Transverse colon (tissue), 4 donors: ENCODE results near the gene TUT7. TPM values are rescaled to one million over a fixed set of nuclear protein-coding genes. Genes with fewer than 3 reads are reported as not detected.

Experiments
- DNase-seq: peaks from one replicate; pipeline ENCODE4 v3.0.0-alpha.2; 2019
- H3K27ac ChIP-seq, 4 donors: fragments of 200-600 bp; sonication (generic); 2 replicates each; pipeline ENCODE4 v1.5.1; 2016 to 2018; ENCODE audit warnings: inconsistent platforms in 4 of 4
- H3K27me3 ChIP-seq: fragments of 200-600 bp; sonication (generic); 2 replicates; pipeline ENCODE4 v1.5.1; 2017; ENCODE audit warnings: inconsistent platforms
- H3K36me3 ChIP-seq, 4 donors: fragments of 200-600 bp; sonication (generic); 2 replicates each; pipeline ENCODE4 v1.5.1; 2017 to 2019; ENCODE audit warnings: inconsistent platforms in 4 of 4
- H3K4me1 ChIP-seq, 4 donors: fragments of 200-600 bp; sonication (generic); 2 replicates each; pipeline ENCODE4 v1.5.1; 2017 to 2020; ENCODE audit warnings: inconsistent platforms in 4 of 4
- H3K4me3 ChIP-seq, 4 donors: fragments of 200-600 bp; sonication (generic); 1 replicate in 1 of 4; 2 replicates in 3 of 4; pipeline versions ENCODE4 v1.5.1 to v1.6.1; 2017 to 2019; ENCODE audit warnings: inconsistent platforms in 4 of 4
- H3K9me3 ChIP-seq, 2 donors: fragments of 200-600 bp; sonication (generic); 2 replicates each; pipeline ENCODE4 v1.5.1; 2017 to 2019; ENCODE audit warnings: inconsistent platforms in 2 of 2
- EP300 ChIP-seq: sonication (generic); formaldehyde crosslinking; IDR thresholded peaks from one replicate; pipeline ENCODE4 v1.6.1; 2017; ENCODE audit warnings: antibody characterized with exemption, low read depth
- POLR2A ChIP-seq: fragments of 450-650 bp; IDR thresholded peaks from one replicate; pipeline ENCODE4 v1.6.1; 2016; ENCODE audit warnings: antibody characterized with exemption, mild to moderate bottlenecking, moderate library complexity
- POLR2AphosphoS5 ChIP-seq, 3 donors: sonication (generic); formaldehyde crosslinking; IDR thresholded peaks; one replicate each; pipeline ENCODE4 v1.6.1; 2016; ENCODE audit warnings: antibody characterized with exemption in 3 of 3
- WGBS, 2 donors: methylation state at CpG; one replicate each; pipeline ENCODE4 v1.1.5; 2018; ENCODE audit warnings: low coverage in 1 of 2; 5-methylcytosine and 5-hydroxymethylcytosine counted together
- in situ Hi-C, 4 donors: fragments of 200-750 bp; cut with MboI; loops; one replicate each; pipeline versions ENCODE4 v1.15.0 to v1.15.1; 2017; ENCODE audit warnings: low sequenced_read_pairs in 3 of 4, low pct_ligation_motif_present in 1 of 4, low pct_unique_long_range_greater_than_20kb in 1 of 4
- intact Hi-C: fragments of 100-400 bp; cut with DNase I; formaldehyde crosslinking; loops from one replicate; pipeline ENCODE4 v1.15.1; 2023; ENCODE audit warnings: low total_unique reads
- total RNA-seq, 4 donors: library from RNA; depleted of rRNA; stranded (reverse); fragments of >200 nt; gene quantifications; one replicate each; pipeline ENCODE4 v1.1.0, GENCODE V29; 2016
- TF ChIP-seq, protein P1 (sequence below), 5 experiments: fragments of 200-600 bp in 3 of 5; fragments of 450-650 bp in 2 of 5; sonication (generic) in 3 of 5; IDR thresholded peaks; 1 replicate in 2 of 5; 2 replicates in 3 of 5; pipeline ENCODE4 v1.5.1; 2016 to 2017; ENCODE audit warnings: antibody characterized with exemption in 5 of 5, inconsistent platforms in 3 of 5, mild to moderate bottlenecking in 2 of 5, moderate library complexity in 1 of 5

Gene TUT7
- total RNA-seq, 4 donors from 2014 or later, result 29.5 to 72.9 (median 43.0) TPM

DNA sequence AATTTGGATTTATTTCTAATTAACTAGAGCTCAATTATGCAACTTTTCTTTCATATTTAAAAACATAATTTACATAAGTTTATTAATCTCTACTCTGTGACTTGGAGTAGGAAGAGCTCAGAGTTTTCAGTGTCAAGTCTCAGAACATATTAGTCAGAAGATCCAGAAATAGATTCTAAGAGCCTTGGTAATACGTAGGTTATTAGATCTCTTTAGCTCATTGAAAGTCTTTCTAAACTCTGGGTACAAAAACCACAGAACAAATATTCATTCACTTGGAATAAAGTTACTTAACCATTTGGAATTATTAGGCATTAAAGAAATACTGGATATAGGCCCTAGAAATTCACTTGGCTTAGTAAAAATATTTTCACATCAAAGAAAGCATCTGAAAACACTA is 45.5 kb downstream of the TUT7 start:
- Histone ChIP-seq H3K9me3 (no peaks in the 10 kb centered on the region), H3K36me3 (peaks cover 0 to 81% (median 34%) of the 10 kb centered on the region in 4 donors), H3K4me3 (no peak overlapping the region), H3K27ac (no peak overlapping the region), H3K4me1 (peaks cover 0 to 4% (median 0%) of the 10 kb centered on the region in 4 donors), H3K27me3 (no peaks in the 10 kb centered on the region)
- in situ Hi-C loops, result loop anchor here in 1 of 4 donors (25.0 kb wide), 1 partner anchor 296 kb away; no protein-coding TSS in a partner anchor
- TF ChIP-seq POLR2A, result no peak
- DNase-seq, result no peak
- intact Hi-C loops, result no loop called here
- WGBS, 2 donors, result 67 to 84% methylated on average over 1 of the region's 1 CpG

DNA sequence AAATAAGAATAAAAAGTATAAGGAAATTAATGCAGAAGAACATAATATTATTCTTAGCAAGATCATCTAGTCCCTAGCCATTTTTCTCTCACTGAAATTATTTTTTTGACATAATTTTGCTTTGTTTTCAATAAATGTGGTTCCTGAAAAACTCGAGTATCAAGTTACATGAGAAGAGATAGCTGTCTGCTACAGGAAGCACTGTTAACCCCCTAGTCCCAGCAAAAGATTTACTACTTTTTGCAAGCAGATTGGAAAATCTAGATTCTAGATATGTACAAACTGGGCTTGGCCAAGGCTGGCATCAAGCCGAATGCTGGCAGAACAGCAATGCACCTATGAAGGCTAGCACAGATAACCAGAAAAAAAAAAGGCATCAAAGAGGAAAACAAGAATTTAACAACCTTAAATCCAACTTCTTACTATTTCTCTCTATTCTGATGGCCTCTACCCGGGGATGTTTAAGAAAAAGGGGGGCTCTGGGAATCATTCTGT is 49.9 kb downstream of the TUT7 start:
- H3K36me3 ChIP-seq, result peaks cover 0 to 97% (median 40%) of the 10 kb centered on the region in 4 donors
- intact Hi-C loops, result no loop called here
- in situ Hi-C loops, result loop anchor here in 1 of 4 donors (25.0 kb wide), 1 partner anchor 292 kb away; no protein-coding TSS in a partner anchor

DNA sequence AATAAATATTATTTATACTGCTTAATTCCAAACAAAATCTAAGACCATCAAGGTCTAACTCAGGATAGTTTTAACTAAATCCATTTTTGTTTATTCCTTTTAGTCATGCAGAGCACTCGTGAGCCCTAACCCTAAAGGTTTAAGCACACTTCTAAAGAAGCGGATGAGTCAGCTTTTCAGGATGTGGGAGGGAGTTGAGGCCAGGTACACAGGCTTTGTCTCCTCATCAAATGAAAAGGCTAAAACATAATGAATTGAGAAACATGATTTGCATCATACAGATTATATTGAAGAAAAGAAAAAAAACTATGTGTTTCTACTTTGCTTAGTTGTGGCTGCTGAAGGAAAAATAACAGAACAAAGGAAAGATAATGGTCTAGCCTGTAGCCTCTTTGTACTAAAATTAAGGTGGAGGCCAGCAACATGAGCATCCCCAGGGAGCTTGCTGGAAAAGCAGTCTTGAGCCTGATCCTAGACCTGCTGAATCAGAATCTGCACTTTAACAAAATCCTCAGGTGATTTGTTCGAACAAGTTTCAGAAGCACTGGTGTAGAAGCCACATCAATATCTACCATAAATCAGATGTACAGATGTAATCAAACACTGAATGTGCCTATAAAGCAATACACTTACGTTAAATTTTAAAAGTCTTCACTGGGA is 50.8 kb downstream of the TUT7 start:
- H3K9me3 ChIP-seq, result no peaks in the 10 kb centered on the region
- in situ Hi-C loops (loop anchor here in 1 of 4 donors (25.0 kb wide), 1 partner anchor 291 kb away; no protein-coding TSS in a partner anchor), intact Hi-C loops (no loop called here)
- H3K4me3 ChIP-seq, result no peak overlapping the region
- H3K27ac ChIP-seq, result no peak overlapping the region
- 49 to 75% methylated on average over 4 of the region's 4 CpGs for WGBS, 2 donors
- TF ChIP-seq EP300, result no peak
- TF ChIP-seq, protein P1, sequence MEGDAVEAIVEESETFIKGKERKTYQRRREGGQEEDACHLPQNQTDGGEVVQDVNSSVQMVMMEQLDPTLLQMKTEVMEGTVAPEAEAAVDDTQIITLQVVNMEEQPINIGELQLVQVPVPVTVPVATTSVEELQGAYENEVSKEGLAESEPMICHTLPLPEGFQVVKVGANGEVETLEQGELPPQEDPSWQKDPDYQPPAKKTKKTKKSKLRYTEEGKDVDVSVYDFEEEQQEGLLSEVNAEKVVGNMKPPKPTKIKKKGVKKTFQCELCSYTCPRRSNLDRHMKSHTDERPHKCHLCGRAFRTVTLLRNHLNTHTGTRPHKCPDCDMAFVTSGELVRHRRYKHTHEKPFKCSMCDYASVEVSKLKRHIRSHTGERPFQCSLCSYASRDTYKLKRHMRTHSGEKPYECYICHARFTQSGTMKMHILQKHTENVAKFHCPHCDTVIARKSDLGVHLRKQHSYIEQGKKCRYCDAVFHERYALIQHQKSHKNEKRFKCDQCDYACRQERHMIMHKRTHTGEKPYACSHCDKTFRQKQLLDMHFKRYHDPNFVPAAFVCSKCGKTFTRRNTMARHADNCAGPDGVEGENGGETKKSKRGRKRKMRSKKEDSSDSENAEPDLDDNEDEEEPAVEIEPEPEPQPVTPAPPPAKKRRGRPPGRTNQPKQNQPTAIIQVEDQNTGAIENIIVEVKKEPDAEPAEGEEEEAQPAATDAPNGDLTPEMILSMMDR (IDR thresholded peaks at IDR 0.05), result no peak
- no peak for TF ChIP-seq POLR2AphosphoS5 (IDR thresholded peaks at IDR 0.05)
- peaks cover 0 to 4% (median 0%) of the 10 kb centered on the region in 4 donors for H3K4me1 ChIP-seq
- H3K27me3 ChIP-seq, result no peaks in the 10 kb centered on the region
- no peak for DNase-seq
- H3K36me3 ChIP-seq, result peaks cover 0 to 97% (median 40%) of the 10 kb centered on the region in 4 donors

More for the DNA sequence above, 49.9 kb downstream of the TUT7 start:
- WGBS, 2 donors, result 56 to 74% methylated on average over 3 of the region's 3 CpGs
- Histone ChIP-seq H3K27me3 (no peaks in the 10 kb centered on the region), H3K4me1 (peaks cover 0 to 4% (median 0%) of the 10 kb centered on the region in 4 donors), H3K27ac (no peak overlapping the region), H3K9me3 (no peaks in the 10 kb centered on the region), H3K4me3 (no peak overlapping the region)
- TF ChIP-seq POLR2AphosphoS5 (IDR thresholded peaks at IDR 0.05) (no peak), EP300 (no peak), POLR2A (no peak)
- TF ChIP-seq, protein P1 (IDR thresholded peaks at IDR 0.05), result no peak
- no peak for DNase-seq

DNA sequence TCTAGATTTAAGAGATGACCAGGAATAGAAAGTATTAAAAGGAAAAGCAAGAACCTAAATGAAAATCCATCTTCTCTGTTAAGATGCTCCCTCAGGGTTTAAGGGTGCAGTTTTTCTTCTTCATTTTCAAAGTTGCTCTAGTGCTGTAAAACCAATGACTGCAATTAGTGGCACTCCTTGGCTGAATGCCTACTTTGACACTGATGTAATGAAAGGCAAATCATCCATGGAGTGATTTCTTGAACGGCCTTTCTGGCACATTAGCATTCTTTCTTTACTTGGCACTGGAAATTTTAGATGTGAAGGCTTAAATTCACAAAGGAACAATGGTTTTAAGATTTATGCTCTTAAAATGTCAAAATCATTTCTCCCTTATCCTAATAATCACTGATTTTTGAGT is 52.5 kb downstream of the TUT7 start:
- in situ Hi-C loops (loop anchor here in 1 of 4 donors (25.0 kb wide), 1 partner anchor 289 kb away; no protein-coding TSS in a partner anchor), intact Hi-C loops (no loop called here)
- H3K27me3 ChIP-seq, result no peaks in the 10 kb centered on the region
- H3K4me3 ChIP-seq, result no peak overlapping the region
- no peak for DNase-seq
- H3K9me3 ChIP-seq, result no peaks in the 10 kb centered on the region
- H3K4me1 ChIP-seq, result peaks cover 0 to 4% (median 0%) of the 10 kb centered on the region in 4 donors
- TF ChIP-seq EP300, result no peak
- TF ChIP-seq POLR2AphosphoS5 (IDR thresholded peaks at IDR 0.05), result no peak
- no peak for TF ChIP-seq POLR2A
- TF ChIP-seq, protein P1 (IDR thresholded peaks at IDR 0.05), result no peak
- peaks cover 0 to 86% (median 36%) of the 10 kb centered on the region in 4 donors for H3K36me3 ChIP-seq
- H3K27ac ChIP-seq, result no peak overlapping the region
- 67 to 76% methylated on average over 1 of the region's 1 CpG for WGBS, 2 donors
